Measurements from ENCODE around the gene GCM1. TPM values are rescaled to one million over a fixed set of nuclear protein-coding genes. Genes with fewer than 3 reads are reported as not detected.

The GCM1 gene
- total and polyA plus RNA-seq, 2 donors (not counting 1 experiment from before 2014, with no cell fraction given): 0.57 to 1.5 TPM

- ChIA-PET POLR2A (interaction anchor here (2.1 kb wide), 1 partner anchor 55 kb away, joined by 5 read pairs; no protein-coding TSS in a partner anchor), CTCF (interaction anchor here (1.2 to 3.5 kb wide), 8 partner anchors 10 to 120 kb away, joined by 3 to 27 read pairs (median 6); no protein-coding TSS in a partner anchor)
- H3K27me3 ChIP-seq (replicated peaks in 1 of 4; ENCODE audit: control extremely low read depth in 1 of 4, control insufficient read depth in 3 of 4, insufficient read depth in 4 of 4, low read length in 3 of 4): no peaks in the 10 kb centered on the region
- DNase-seq (no peak), ATAC-seq (ENCODE audit: low read depth) (no peak)
- peaks cover 0 to 10% (median 0%) of the 10 kb centered on the region in 3 donors for H3K9me3 ChIP-seq (ENCODE audit: control extremely low read depth in 1 of 3, control insufficient read depth in 2 of 3, insufficient read depth in 1 of 3, low read length in 2 of 3)
- TF ChIP-seq CTCF (IDR thresholded peaks at IDR 0.05) (no peak), EZH2 (IDR thresholded peaks at IDR 0.05; ENCODE audit: borderline replicate concordance, insufficient read depth, low read depth, low read length, poor library complexity, severe bottlenecking) (no peak)
- no peak overlapping the region for H2AFZ ChIP-seq (ENCODE audit: insufficient read depth, low read depth, low read length, poor library complexity, severe bottlenecking)
- intact Hi-C loops (cut with micrococcal nuclease): no loop called here
- Mint-ChIP-seq H3K9me3 (ENCODE audit: insufficient read depth) (no peaks in the 10 kb centered on the region), H3K27ac (no peak overlapping the region), H3K27me3 (no peaks in the 10 kb centered on the region), H3K4me1 (peaks cover 47% of the 10 kb centered on the region), H3K4me3 (no peak overlapping the region)
- H3K36me3 ChIP-seq (replicated peaks in 1 of 2; ENCODE audit: control extremely low read depth in 1 of 2, control insufficient read depth in 1 of 2, extremely low read depth in 1 of 2, insufficient read depth in 2 of 2, low read length in 1 of 2): no peaks in the 10 kb centered on the region
- no peak overlapping the region for H3K4me3 ChIP-seq (ENCODE audit: control extremely low read depth in 1 of 5, extremely low read depth in 1 of 5, insufficient read depth in 1 of 5, low read depth in 2 of 5, low read length in 4 of 5)
- peaks cover 50 to 51% of the 10 kb centered on the region in 2 donors for H3K4me1 ChIP-seq (ENCODE audit: control insufficient read depth in 2 of 2, insufficient read depth in 2 of 2, low read length in 2 of 2)
- no peaks in the 10 kb centered on the region for H4K20me1 ChIP-seq (ENCODE audit: control insufficient read depth, insufficient read depth, low read length, poor library complexity, severe bottlenecking)
- no peaks in the 10 kb centered on the region for H3K79me2 ChIP-seq (ENCODE audit: control insufficient read depth, insufficient read depth, low read length)
- H3K4me2 ChIP-seq (replicated peaks; ENCODE audit: low read depth, low read length, poor library complexity, severe bottlenecking): no peak overlapping the region
- H3K9ac ChIP-seq (ENCODE audit: low read length): no peak overlapping the region
- H3K27ac ChIP-seq (ENCODE audit: low read length in 2 of 2): no peak overlapping the region
Observed at GRCh38 chr6:53189554-53189953, 40.9 kb upstream of the GCM1 start.

GRCh38 chr6:53188833-53189232 is 40.2 kb upstream of the GCM1 start:
- peak overlapping the region; percentile 73 for H2AFZ ChIP-seq (ENCODE audit: insufficient read depth, low read depth, low read length, poor library complexity, severe bottlenecking)
- TF ChIP-seq EZH2 (IDR thresholded peaks at IDR 0.05; ENCODE audit: borderline replicate concordance, insufficient read depth, low read depth, low read length, poor library complexity, severe bottlenecking): no peak
- no peak for TF ChIP-seq CTCF (IDR thresholded peaks at IDR 0.05)
- no peaks in the 10 kb centered on the region for H4K20me1 ChIP-seq (ENCODE audit: control insufficient read depth, insufficient read depth, low read length, poor library complexity, severe bottlenecking)
- H3K9me3 Mint-ChIP-seq (ENCODE audit: insufficient read depth): no peaks in the 10 kb centered on the region
- peaks cover 0 to 10% (median 0%) of the 10 kb centered on the region in 3 donors for H3K9me3 ChIP-seq (ENCODE audit: control extremely low read depth in 1 of 3, control insufficient read depth in 2 of 3, insufficient read depth in 1 of 3, low read length in 2 of 3)
- no CpG with 5 or more reads among the region's 2 CpGs for WGBS (ENCODE audit: insufficient coverage)
- H3K27ac ChIP-seq (ENCODE audit: low read length in 2 of 2): peak overlapping the region; percentile 63 to 86
- no peak for DNase-seq
- H3K4me1 Mint-ChIP-seq: peaks cover 46% of the 10 kb centered on the region
- H3K4me1 ChIP-seq (ENCODE audit: control insufficient read depth in 2 of 2, insufficient read depth in 2 of 2, low read length in 2 of 2): peaks cover 45 to 47% of the 10 kb centered on the region in 2 donors
- H3K27ac Mint-ChIP-seq: peak overlapping the region; percentile 91
- no peaks in the 10 kb centered on the region for H3K27me3 Mint-ChIP-seq
- H3K4me3 ChIP-seq (ENCODE audit: control extremely low read depth in 1 of 5, extremely low read depth in 1 of 5, insufficient read depth in 1 of 5, low read depth in 2 of 5, low read length in 4 of 5): peak overlapping the region in 2 of 5 experiments; percentile 33 to 34
- no peaks in the 10 kb centered on the region for H3K79me2 ChIP-seq (ENCODE audit: control insufficient read depth, insufficient read depth, low read length)
- POLR2A ChIA-PET: interaction anchor here (0.8 to 2.1 kb wide), 4 partner anchors 13 to 147 kb away, joined by 3 to 14 read pairs (median 5); no protein-coding TSS in a partner anchor
- H3K4me3 Mint-ChIP-seq: peak overlapping the region; percentile 74
- no peak for ATAC-seq (ENCODE audit: low read depth)
- H3K36me3 ChIP-seq (replicated peaks in 1 of 2; ENCODE audit: control extremely low read depth in 1 of 2, control insufficient read depth in 1 of 2, extremely low read depth in 1 of 2, insufficient read depth in 2 of 2, low read length in 1 of 2): no peaks in the 10 kb centered on the region
- H3K27me3 ChIP-seq (replicated peaks in 1 of 4; ENCODE audit: control extremely low read depth in 1 of 4, control insufficient read depth in 3 of 4, insufficient read depth in 4 of 4, low read length in 3 of 4): no peaks in the 10 kb centered on the region
- intact Hi-C loops (cut with micrococcal nuclease): no loop called here
- CTCF ChIA-PET: interaction anchor here (1.0 to 3.5 kb wide), 15 partner anchors 8 to 295 kb away, joined by 3 to 27 read pairs (median 7); no protein-coding TSS in a partner anchor
- peak overlapping the region; percentile 66 for H3K4me2 ChIP-seq (replicated peaks; ENCODE audit: low read depth, low read length, poor library complexity, severe bottlenecking)
- H3K9ac ChIP-seq (ENCODE audit: low read length): peak overlapping the region; percentile 43
